AG10803 (cell line): ENCODE data around the gene JAKMIP1.

Experiments used
- DNase-seq: peaks from one replicate; pipeline ENCODE4 v3.0.0; 2010; ENCODE audit warnings: low read depth
- H3K4me3 ChIP-seq: 2 replicates; pipeline ENCODE4 v1.5.1; 2011; ENCODE audit warnings: mild to moderate bottlenecking, low read length, control low read depth
- TF ChIP-seq, protein P1 (sequence below): conservative IDR thresholded peaks from 2 replicates; pipeline ENCODE4 v1.5.1; 2011; ENCODE audit warnings: mild to moderate bottlenecking, low read length, control low read depth, inconsistent platforms

JAKMIP1 gene

DNA sequence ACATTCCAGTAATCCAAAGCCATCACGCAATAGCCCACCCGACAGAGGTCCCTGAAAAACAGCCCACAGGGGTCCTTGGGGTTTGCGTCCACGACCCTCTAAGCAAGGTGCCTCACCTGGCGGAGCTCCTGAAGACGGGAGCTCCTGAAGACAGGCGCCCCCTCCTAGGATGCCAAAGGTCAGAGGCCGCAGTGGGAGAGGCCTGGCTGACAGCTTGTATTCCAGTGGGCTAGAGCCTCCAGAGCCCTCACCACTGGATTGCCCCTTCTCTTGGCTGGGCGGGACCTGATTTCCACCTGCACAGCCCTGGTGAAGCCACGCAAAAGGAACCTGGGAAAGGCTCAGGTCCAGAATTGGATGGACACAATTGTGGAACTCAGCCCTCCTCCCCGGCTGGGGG, 39.6 kb upstream of the JAKMIP1 start:
- TF ChIP-seq, protein P1, sequence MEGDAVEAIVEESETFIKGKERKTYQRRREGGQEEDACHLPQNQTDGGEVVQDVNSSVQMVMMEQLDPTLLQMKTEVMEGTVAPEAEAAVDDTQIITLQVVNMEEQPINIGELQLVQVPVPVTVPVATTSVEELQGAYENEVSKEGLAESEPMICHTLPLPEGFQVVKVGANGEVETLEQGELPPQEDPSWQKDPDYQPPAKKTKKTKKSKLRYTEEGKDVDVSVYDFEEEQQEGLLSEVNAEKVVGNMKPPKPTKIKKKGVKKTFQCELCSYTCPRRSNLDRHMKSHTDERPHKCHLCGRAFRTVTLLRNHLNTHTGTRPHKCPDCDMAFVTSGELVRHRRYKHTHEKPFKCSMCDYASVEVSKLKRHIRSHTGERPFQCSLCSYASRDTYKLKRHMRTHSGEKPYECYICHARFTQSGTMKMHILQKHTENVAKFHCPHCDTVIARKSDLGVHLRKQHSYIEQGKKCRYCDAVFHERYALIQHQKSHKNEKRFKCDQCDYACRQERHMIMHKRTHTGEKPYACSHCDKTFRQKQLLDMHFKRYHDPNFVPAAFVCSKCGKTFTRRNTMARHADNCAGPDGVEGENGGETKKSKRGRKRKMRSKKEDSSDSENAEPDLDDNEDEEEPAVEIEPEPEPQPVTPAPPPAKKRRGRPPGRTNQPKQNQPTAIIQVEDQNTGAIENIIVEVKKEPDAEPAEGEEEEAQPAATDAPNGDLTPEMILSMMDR: no peak
- H3K4me3 ChIP-seq: no peak overlapping the region
- DNase-seq: no peak

DNA sequence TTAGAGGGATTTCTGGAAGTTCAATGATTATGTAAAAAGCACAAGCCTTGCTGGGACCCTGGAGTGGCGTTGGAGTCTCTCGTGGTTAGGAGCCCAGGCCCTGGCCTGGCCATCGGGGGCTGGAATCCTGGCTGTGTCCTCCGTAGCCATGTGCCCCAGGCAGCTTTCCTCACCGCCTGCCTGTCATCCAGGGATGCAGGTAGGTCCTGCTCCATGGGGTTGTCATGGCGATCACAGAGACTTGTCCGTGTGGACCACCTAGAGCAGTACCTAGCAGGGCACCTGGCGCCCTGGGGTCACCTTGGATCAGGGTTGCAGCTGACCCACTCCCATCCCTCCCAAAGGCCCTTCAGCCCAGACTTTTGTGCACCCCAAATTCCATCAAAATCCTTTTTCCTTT, 39.1 kb upstream of the JAKMIP1 start:
- TF ChIP-seq, protein P1: no peak
- DNase-seq: no peak
- no peak overlapping the region for H3K4me3 ChIP-seq

DNA sequence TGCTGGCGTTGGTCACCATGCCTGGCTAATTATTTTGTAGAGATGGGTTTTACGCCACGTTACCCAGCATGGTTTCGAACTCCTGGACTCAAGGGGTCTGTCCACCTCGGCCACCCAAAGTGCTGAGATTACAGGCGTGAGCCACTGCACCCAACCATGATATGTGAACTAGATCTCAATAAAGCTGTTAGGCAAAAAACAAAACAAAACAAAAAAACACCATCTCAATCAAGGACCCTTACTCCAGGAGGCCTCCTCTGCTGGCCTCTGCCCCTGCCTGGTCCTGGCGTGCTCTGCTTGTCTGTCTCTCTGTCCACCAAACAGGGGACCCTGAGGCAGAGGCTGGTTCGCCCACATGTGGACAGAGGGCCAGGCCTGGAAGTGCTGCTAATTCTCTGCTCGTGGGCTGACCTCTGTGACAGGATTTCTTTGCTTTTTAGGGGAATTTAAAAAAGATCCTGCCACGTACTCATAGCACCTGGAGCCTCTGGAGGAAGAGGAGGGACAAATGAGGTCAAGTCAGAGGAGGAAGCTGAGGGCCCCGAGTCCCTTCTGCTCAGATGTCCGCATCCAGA, 36.6 kb upstream of the JAKMIP1 start:
- H3K4me3 ChIP-seq: no peak overlapping the region
- no peak for DNase-seq
- TF ChIP-seq, protein P1: no peak

DNA sequence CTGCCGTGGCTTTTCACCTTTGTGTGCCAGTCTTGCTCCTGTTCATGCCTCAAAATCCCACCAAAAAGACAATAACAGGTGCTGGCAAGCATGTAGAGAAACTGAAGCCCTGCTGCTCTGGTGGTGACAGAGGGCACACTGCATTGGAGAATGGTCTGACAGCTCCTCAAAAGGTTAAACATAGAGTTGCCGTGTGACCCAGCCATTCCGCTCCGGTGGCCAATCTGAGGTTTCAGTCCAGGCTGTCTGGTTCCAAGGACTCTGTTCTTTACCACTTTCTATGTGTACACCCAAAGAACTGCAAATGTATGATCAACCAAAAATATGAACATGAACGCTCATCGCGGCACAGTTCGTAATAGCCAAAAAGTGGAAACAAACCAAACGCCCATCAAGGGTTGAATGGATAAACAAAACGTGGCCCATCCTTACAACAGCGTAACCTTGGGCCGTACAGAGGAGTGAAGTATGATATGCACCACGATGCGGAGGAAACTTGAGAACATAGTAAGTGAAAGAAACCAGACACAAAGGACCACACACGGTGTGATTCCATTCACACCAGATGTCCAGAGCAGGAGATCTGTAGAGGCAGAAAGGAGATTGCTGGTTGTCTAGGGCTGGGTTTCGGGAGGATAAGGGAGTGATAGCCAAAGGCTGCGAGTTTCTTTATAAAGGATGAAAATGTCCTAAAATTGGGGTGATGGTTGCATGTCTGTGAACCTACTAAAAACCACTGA, 35.7 kb upstream of the JAKMIP1 start:
- no peak for DNase-seq
- no peak overlapping the region for H3K4me3 ChIP-seq
- TF ChIP-seq, protein P1: no peak

DNA sequence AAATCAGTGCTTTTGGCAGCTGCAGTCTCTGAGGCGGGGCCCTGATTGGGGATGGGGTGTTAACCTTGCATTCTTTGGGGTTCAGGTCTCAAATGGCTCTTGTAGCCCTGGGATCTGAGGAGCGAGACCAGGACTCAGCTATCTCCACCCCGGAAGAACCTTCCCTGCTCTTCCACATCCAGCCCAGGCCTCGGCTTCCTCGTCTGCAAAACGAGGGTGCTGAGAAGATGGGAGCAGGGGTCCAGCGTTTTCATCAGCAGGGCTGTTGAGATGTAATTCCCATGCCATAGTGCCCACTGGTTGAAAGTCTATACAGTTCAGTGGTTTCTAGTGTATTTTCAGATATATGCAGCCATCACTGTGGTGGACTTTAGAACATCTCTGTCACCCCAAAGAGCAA, 34.7 kb upstream of the JAKMIP1 start:
- TF ChIP-seq, protein P1: no peak
- DNase-seq: no peak
- H3K4me3 ChIP-seq: no peak overlapping the region

DNA sequence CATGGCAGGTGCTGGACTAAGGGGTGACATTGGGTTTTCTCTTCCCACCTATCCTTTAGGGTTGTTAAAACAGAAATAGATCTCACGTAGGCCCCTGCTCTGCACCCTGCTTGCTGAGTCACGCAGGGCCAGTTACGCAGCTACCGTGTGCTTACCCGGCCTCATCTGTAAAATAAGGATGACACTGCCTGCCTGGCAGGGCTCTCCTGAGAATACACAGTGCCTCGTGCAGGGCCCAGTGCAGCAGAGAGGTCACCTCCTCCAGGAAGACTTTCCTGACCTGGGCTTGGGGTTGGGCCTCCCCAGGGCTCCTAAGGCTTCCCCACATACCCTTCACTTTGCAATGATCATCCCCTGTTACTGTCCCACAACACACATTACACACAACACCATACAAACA, 33.6 kb upstream of the JAKMIP1 start:
- DNase-seq: no peak
- TF ChIP-seq, protein P1: no peak
- no peak overlapping the region for H3K4me3 ChIP-seq
